IMR-90 (cell line): ENCODE measurements around the gene DGKB. TPM values are rescaled to one million over a fixed set of nuclear protein-coding genes. Genes with fewer than 3 reads are reported as not detected.

Source experiments
- ATAC-seq: fragments of 200-7000 bp; cut with Tn5 transposase; 2 replicates; pipeline ENCODE4 v1.9.1; 2020; ENCODE audit warnings: low read depth, mild to moderate bottlenecking, moderate library complexity
- BruUV-seq: library from RNA; stranded (reverse); fragments of 400-500 nt; replicated peaks from 2 replicates; lab custom pipeline; 2021; lab: Mats Ljungman, UMichigan
- CTCF ChIA-PET: fragments of 300-600 bp; formaldehyde crosslinking; extraction: SDS; loops from one replicate; lab custom pipeline; 2021; ENCODE audit warnings: antibody characterized with exemption; lab: Yijun Ruan, JAX
- POLR2A ChIA-PET: fragments of 300-600 bp; sonication (Branson Sonifier 250); formaldehyde crosslinking; loops from one replicate; lab custom pipeline; 2022; ENCODE audit warnings: antibody characterized with exemption; ENCODE audit not compliant: unreplicated experiment; lab: Charles Lee
- DNase-seq: peaks from one replicate; pipeline ENCODE4 v3.0.0; 2013
- H2AFZ ChIP-seq: replicated peaks from 2 replicates; pipeline ENCODE3; 2013; ENCODE audit warnings: low read length, mild to moderate bottlenecking; ENCODE audit not compliant: poor library complexity
- H2AK5ac ChIP-seq: 2 replicates; pipeline ENCODE4 v1.6.1; 2013; ENCODE audit warnings: low read depth, low read length, inconsistent platforms
- H2AK9ac ChIP-seq: replicated peaks from 2 replicates; pipeline ENCODE3; 2013; ENCODE audit warnings: mild to moderate bottlenecking, low read depth, low read length, moderate library complexity; ENCODE audit not compliant: poor library complexity
- H2BK120ac ChIP-seq: 2 replicates; pipeline ENCODE4 v1.6.1; 2013; ENCODE audit warnings: low read depth, low read length, inconsistent platforms
- H2BK15ac ChIP-seq: 3 replicates; pipeline ENCODE4 v1.6.1; 2013; ENCODE audit warnings: low read depth, low read length, inconsistent platforms
- H2BK20ac ChIP-seq: 2 replicates; pipeline ENCODE4 v1.6.1; 2013; ENCODE audit warnings: low read depth, mild to moderate bottlenecking, inconsistent platforms, low read length, moderate library complexity
- H2BK5ac ChIP-seq: 2 replicates; pipeline ENCODE4 v1.6.1; 2013; ENCODE audit warnings: mild to moderate bottlenecking, low read depth, low read length, inconsistent platforms; ENCODE audit not compliant: poor library complexity, severe bottlenecking
- H3K14ac ChIP-seq: replicated peaks from 2 replicates; pipeline ENCODE4 v1.6.1; 2013; ENCODE audit warnings: low read depth, low read length, inconsistent platforms
- H3K18ac ChIP-seq: 2 replicates; pipeline ENCODE4 v1.6.1; 2013; ENCODE audit warnings: low read depth, low read length, control low read depth
- H3K23ac ChIP-seq: 2 replicates; pipeline ENCODE4 v1.6.1; 2013; ENCODE audit warnings: low read depth, low read length, inconsistent platforms
- H3K27ac ChIP-seq: 2 replicates; pipeline ENCODE4 v1.5.1; 2013; ENCODE audit warnings: mild to moderate bottlenecking, control low read depth, low read length; ENCODE audit not compliant: insufficient read depth
- H3K27me3 ChIP-seq: 2 replicates; pipeline ENCODE4 v1.6.1; 2013; ENCODE audit warnings: low read length; ENCODE audit not compliant: control insufficient read depth, insufficient read depth
- H3K36me3 ChIP-seq: 2 replicates; pipeline ENCODE4 v1.6.1; 2013; ENCODE audit warnings: low read length, mixed read lengths; ENCODE audit not compliant: control insufficient read depth, insufficient read depth
- H3K4ac ChIP-seq: 2 replicates; pipeline ENCODE4 v1.6.1; 2013; ENCODE audit warnings: low read depth, low read length, inconsistent platforms
- H3K4me1 ChIP-seq: 2 replicates; pipeline ENCODE4 v1.6.1; 2013; ENCODE audit warnings: low read length, mixed read lengths; ENCODE audit not compliant: control insufficient read depth, insufficient read depth
- H3K4me2 ChIP-seq: 2 replicates; pipeline ENCODE4 v1.6.1; 2013; ENCODE audit warnings: low read depth, mild to moderate bottlenecking, control low read depth, low read length, moderate library complexity
- H3K4me3 ChIP-seq: 2 replicates; pipeline ENCODE4 v1.5.1; 2013; ENCODE audit warnings: low read depth, mild to moderate bottlenecking, control low read depth, low read length, moderate library complexity; ENCODE audit not compliant: insufficient read depth
- H3K56ac ChIP-seq: 2 replicates; pipeline ENCODE4 v1.6.1; 2013; ENCODE audit warnings: low read length, inconsistent platforms; ENCODE audit not compliant: insufficient read depth; ENCODE audit errors: extremely low read depth
- H3K79me1 ChIP-seq, 2 experiments: 2 replicates each; pipeline ENCODE4 v1.6.1; 2013; ENCODE audit warnings: low read length in 2 of 2, inconsistent platforms in 1 of 2, low read depth in 1 of 2
- H3K9ac ChIP-seq: 2 replicates; pipeline ENCODE4 v1.6.1; 2013; ENCODE audit warnings: low read depth, low read length, control low read depth
- H3K9me1 ChIP-seq: 2 replicates; pipeline ENCODE4 v1.6.1; 2013; ENCODE audit warnings: low read length, inconsistent platforms; ENCODE audit not compliant: insufficient read depth
- H3K9me3 ChIP-seq: 2 replicates; pipeline ENCODE4 v1.6.1; 2013; ENCODE audit warnings: low read length; ENCODE audit not compliant: control insufficient read depth, insufficient read depth
- H4K20me1 ChIP-seq: 2 replicates; pipeline ENCODE4 v1.6.1; 2013; ENCODE audit warnings: low read length, inconsistent platforms; ENCODE audit not compliant: insufficient read depth
- H4K5ac ChIP-seq: 2 replicates; pipeline ENCODE4 v1.6.1; 2013; ENCODE audit warnings: mild to moderate bottlenecking, low read depth, low read length, control low read depth
- H4K8ac ChIP-seq, 2 experiments: 2 replicates each; pipeline ENCODE4 v1.6.1; 2013; ENCODE audit warnings: low read depth in 2 of 2, low read length in 2 of 2, control low read depth in 1 of 2, inconsistent platforms in 1 of 2
- H4K91ac ChIP-seq: 2 replicates; pipeline ENCODE4 v1.6.1; 2013; ENCODE audit warnings: low read depth, low read length, inconsistent platforms; ENCODE audit not compliant: insufficient read depth
- BHLHE40 ChIP-seq: fragments of 150-350 bp; IDR thresholded peaks from 2 replicates; pipeline ENCODE4 v1.6.1; 2016; ENCODE audit warnings: mild to moderate bottlenecking, low read depth, low read length
- CHD1 ChIP-seq: IDR thresholded peaks from 2 replicates; pipeline ENCODE4 v1.6.1; 2012; ENCODE audit warnings: low read depth, low read length, improper control_type of control experiment
- ELK1 ChIP-seq: fragments of 150-350 bp; IDR thresholded peaks from 2 replicates; pipeline ENCODE4 v1.6.1; 2016; ENCODE audit warnings: low read depth, mild to moderate bottlenecking, low read length, moderate library complexity, borderline replicate concordance
- FOS ChIP-seq: fragments of 150-350 bp; IDR thresholded peaks from 2 replicates; pipeline ENCODE4 v1.6.1; 2016; ENCODE audit warnings: low read depth, low read length
- MXI1 ChIP-seq: IDR thresholded peaks from 2 replicates; pipeline ENCODE4 v1.6.1; 2012; ENCODE audit warnings: low read depth, mild to moderate bottlenecking, low read length, moderate library complexity, borderline replicate concordance
- NFE2L2 ChIP-seq: fragments of 150-350 bp; IDR thresholded peaks from 2 replicates; pipeline ENCODE4 v1.6.1; 2016; ENCODE audit warnings: low read depth, mild to moderate bottlenecking, low read length
- POLR2A ChIP-seq: IDR thresholded peaks from 2 replicates; pipeline ENCODE4 v1.6.1; 2012; ENCODE audit warnings: mild to moderate bottlenecking, low read depth, low read length
- RAD21 ChIP-seq: IDR thresholded peaks from 2 replicates; pipeline ENCODE4 v1.6.1; 2012; ENCODE audit warnings: low read length, improper control_type of control experiment
- RCOR1 ChIP-seq: IDR thresholded peaks from 2 replicates; pipeline ENCODE4 v1.6.1; 2012; ENCODE audit warnings: mild to moderate bottlenecking, low read length, improper control_type of control experiment; ENCODE audit not compliant: insufficient replicate concordance
- RFX5 ChIP-seq: IDR thresholded peaks from 2 replicates; pipeline ENCODE4 v1.8.0; 2012; ENCODE audit warnings: low read depth, mild to moderate bottlenecking, low read length, moderate library complexity
- SMC3 ChIP-seq: fragments of 150-350 bp; IDR thresholded peaks from 2 replicates; pipeline ENCODE4 v1.6.1; 2016; ENCODE audit warnings: low read depth, mild to moderate bottlenecking, antibody characterized with exemption, low read length, moderate library complexity
- WGBS, 2 experiments: methylation state at CpG; one replicate each; pipeline versions ENCODE4 v1.1.5 to v1.1.7; 2013; ENCODE audit warnings: missing lambda C conversion rate in 2 of 2; ENCODE audit not compliant: insufficient read length in 1 of 2; ENCODE audit errors: extremely low coverage in 2 of 2; 5-methylcytosine and 5-hydroxymethylcytosine counted together
- dilution Hi-C: fragments of 300-500 bp; cut with HindIII; formaldehyde crosslinking; loops from one replicate; pipeline ENCODE4 v1.14.3; 2018; ENCODE audit warnings: low sequenced_read_pairs; ENCODE audit not compliant: unreplicated experiment
- in situ Hi-C: fragments of 300-500 bp; cut with MboI; formaldehyde crosslinking; loops from 3 replicates; pipeline ENCODE4 v1.14.3; 2019; ENCODE audit warnings: low sequenced_read_pairs, inconsistent platforms, mixed read lengths
- intact Hi-C: fragments of 100-400 bp; cut with micrococcal nuclease; formaldehyde crosslinking; loops from 2 replicates; pipeline ENCODE4 v1.10.0; 2022
- polyA plus RNA-seq, 3 experiments: library from polyadenylated mRNA; depleted of rRNA; stranded (reverse); fragments of >200 nt; gene quantifications; 2 replicates each; pipeline ENCODE4 v1.2.3, GENCODE V29; 2012; ENCODE audit warnings: low replicate concordance in 1 of 3
- total RNA-seq: library from RNA; depleted of rRNA; stranded (reverse); fragments of >200 nt; gene quantifications from 2 replicates; pipeline ENCODE4 v1.2.3, GENCODE V29; 2012
- TF ChIP-seq, protein P1 (sequence below): fragments of 150-350 bp; IDR thresholded peaks from 2 replicates; pipeline ENCODE4 v1.6.1; 2017; ENCODE audit warnings: mild to moderate bottlenecking, antibody characterized with exemption, low read length, low read depth

DGKB gene
- total and polyA plus RNA-seq, 2 of the 4 experiments (the other 2 are of a cell fraction): not detected

DNA sequence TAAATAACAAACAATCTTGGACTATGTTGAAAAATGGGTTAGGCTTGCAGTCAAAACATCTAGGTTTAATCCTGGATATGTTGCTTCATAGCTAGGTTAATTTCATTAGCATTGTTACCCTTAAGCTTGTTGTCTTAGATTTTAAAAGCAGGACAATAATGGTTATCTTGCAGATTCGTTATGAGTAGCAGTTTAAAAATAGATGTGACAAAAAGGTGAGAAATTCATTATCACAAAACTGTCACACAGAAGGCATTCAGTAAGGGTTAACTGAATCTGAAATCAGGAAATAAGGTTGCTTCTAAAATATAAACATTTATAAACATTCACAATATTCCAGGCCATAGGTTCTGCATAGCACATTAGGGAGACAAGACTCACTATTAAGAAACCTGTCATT, 483.9 kb downstream of the DGKB start:
- Histone ChIP-seq H4K20me1 (no peaks in the 10 kb centered on the region), H2BK15ac (no peak overlapping the region), H3K56ac (no peak overlapping the region), H2AK9ac (no peak overlapping the region), H4K91ac (no peak overlapping the region), H2BK20ac (no peak overlapping the region), H3K27ac (no peak overlapping the region), H3K4ac (no peak overlapping the region), H2AK5ac (no peak overlapping the region), H3K23ac (no peak overlapping the region), H3K27me3 (no peaks in the 10 kb centered on the region), H3K9ac (no peak overlapping the region), H2BK120ac (no peak overlapping the region), H3K9me3 (no peaks in the 10 kb centered on the region), H4K5ac (no peak overlapping the region), H3K18ac (no peak overlapping the region), H3K4me2 (no peak overlapping the region), H3K9me1 (no peaks in the 10 kb centered on the region), H3K4me3 (no peak overlapping the region), H2AFZ (no peak overlapping the region), H3K4me1 (no peaks in the 10 kb centered on the region), H4K8ac (no peak overlapping the region), H3K79me1 (no peaks in the 10 kb centered on the region), H2BK5ac (no peak overlapping the region), H3K36me3 (no peaks in the 10 kb centered on the region), H3K14ac (no peak overlapping the region)
- CTCF ChIA-PET: no interaction called here
- POLR2A ChIA-PET: no interaction called here
- in situ Hi-C loops: no loop called here
- DNase-seq (no peak), ATAC-seq (no peak)
- intact Hi-C loops: no loop called here
- TF ChIP-seq NFE2L2 (no peak), RCOR1 (no peak), SMC3 (no peak), CHD1 (no peak), MXI1 (no peak), FOS (no peak), RFX5 (no peak), POLR2A (no peak), BHLHE40 (no peak), RAD21 (no peak), ELK1 (no peak)
- TF ChIP-seq, protein P1, sequence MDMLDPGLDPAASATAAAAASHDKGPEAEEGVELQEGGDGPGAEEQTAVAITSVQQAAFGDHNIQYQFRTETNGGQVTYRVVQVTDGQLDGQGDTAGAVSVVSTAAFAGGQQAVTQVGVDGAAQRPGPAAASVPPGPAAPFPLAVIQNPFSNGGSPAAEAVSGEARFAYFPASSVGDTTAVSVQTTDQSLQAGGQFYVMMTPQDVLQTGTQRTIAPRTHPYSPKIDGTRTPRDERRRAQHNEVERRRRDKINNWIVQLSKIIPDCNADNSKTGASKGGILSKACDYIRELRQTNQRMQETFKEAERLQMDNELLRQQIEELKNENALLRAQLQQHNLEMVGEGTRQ: no peak
- WGBS, 2 experiments: no CpG with 5 or more reads among the region's 1 CpG
- no TSS peak for BruUV-seq
- dilution Hi-C loops: no loop called here
